CD4-positive, alpha-beta T cell treated with Interleukin-2 at 100 ng/mL for 4 hours (primary cell): ENCODE measurements around the gene UNKL.
A peak's percentile ranks its signal among the peaks of the same experiment; 100 is the strongest.

ENCODE experiments used
- DNase-seq: peaks from one replicate; pipeline ENCODE4 v3.0.0-alpha.2; 2020; ENCODE audit warnings: low spot score

The UNKL gene, protein sequence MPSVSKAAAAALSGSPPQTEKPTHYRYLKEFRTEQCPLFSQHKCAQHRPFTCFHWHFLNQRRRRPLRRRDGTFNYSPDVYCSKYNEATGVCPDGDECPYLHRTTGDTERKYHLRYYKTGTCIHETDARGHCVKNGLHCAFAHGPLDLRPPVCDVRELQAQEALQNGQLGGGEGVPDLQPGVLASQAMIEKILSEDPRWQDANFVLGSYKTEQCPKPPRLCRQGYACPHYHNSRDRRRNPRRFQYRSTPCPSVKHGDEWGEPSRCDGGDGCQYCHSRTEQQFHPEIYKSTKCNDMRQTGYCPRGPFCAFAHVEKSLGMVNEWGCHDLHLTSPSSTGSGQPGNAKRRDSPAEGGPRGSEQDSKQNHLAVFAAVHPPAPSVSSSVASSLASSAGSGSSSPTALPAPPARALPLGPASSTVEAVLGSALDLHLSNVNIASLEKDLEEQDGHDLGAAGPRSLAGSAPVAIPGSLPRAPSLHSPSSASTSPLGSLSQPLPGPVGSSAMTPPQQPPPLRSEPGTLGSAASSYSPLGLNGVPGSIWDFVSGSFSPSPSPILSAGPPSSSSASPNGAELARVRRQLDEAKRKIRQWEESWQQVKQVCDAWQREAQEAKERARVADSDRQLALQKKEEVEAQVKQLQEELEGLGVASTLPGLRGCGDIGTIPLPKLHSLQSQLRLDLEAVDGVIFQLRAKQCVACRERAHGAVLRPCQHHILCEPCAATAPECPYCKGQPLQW

DNA sequence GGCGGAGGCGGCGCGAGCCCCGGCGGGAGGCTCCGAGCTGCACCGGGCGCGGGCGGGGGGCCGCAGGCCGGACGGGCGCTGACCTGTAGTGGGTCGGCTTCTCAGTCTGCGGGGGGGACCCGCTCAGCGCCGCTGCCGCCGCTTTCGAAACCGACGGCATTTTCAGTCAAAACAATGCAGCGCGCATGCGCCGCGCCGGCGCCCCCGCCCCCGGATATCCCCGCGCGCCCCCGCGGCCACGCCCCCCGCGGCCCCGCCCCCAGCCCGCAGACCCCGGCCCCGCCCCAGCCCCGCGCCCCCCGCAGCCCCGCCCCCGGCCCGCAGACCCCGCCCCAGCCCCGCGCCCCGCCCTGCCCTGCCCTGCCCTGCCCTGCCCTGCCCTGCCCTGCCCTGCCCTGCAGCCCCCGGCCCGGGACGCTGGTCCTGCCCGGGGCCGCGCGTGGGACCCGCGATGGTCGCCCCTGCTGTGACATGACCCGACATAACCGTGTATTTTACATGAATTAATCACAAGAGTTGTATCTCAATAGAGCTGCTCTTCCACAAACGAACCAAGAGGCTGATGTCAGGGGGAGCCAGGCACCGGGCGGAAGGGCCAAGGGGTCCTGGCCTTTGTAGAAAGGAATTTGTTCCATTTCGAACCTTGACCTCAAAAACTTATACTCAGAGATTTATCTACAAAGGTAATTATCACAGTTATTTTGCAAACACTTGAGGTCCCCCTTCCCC, at the start of gene UNKL:
Gene UNKL, minus strand, starts transcription at position 173 of the 729 bp plus-strand sequence. Its CDS starts 13 bp downstream, at position 160.
- peak; percentile 84 for DNase-seq

DNA sequence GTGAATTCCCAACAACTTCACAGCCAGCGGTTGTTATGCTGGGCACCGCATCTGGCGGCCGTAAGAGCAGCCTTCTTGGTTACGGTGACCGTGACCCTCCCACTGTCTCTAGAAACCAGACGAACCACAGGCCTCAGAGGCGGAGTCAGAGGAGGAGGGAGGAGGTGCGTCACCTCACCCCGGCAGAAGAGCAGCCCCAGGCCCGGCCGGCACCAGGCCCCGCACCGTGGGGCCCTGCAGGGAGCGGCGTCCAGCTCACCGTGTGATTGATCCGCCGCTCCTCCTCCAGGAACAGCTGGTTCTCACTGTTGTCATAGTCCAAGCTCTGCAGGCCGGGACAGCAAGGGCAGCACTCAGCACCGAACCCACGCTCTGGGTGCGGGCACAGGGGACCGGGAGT, 46.6 kb upstream of the UNKL start:
- no peak for DNase-seq

DNA sequence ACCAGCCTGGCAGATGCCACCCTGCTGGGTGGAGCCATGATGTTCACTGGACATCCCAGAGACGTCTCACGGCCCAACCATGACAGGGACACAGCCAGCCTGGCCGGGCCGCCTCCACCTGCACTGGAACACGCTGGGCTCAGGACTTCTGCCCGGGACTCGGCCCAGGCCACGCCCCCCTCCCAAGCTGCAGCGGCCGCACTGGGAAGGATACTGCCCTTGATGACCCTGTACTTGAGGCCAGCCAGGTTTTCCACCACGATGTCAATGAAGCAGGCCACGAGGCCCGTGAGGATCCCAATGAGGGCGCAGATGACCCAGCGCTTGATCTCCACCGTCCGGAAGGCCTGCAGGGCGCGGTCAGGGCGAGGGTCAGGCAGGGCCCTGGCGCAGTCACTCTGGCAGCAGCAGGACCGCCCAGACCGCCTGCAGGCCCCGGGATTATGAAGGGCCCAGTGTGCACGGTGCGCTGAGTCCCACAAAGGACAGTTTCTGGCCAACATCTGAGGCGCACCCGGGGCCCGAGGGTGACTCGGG, 46.2 kb upstream of the UNKL start:
- no peak for DNase-seq

DNA sequence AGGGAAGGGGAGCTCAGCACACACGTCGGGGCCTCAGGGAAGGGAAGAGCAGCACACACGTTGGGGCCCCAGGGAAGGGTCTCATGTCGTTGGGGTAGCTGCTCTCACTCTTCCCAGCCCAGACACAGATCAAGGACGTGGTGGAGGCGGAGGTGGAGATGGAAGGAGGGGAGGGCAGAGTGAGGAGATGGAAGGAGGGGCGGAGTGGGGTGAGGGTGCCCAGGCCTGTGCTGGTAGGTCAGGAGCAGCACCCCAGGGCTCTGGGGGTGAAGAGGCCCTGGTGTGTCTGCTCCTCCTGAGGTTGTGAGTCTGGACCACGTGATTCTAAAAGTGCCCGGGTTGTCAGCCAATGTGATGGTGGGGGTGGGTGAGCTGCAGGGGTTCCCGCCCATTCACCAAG, 45.5 kb upstream of the UNKL start:
- no peak for DNase-seq

DNA sequence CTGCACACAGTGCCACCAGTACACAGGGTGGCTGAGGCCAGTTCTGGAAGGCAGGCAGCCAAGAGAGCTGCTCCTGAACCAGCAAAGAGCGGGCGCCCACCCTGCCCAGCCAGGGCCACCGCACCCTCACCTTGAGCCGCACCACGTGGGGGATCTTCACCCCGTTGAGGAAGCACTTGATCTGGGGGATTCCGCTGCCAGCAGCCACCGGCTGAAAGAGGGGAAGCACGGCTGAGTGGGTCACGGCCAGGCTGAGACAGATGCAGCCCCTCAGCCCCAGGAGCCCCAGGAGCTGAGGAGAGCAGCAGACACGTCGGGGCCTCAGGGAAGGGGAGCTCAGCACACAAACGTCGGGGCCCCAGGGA, 44.5 kb upstream of the UNKL start:
- DNase-seq = no peak

DNA sequence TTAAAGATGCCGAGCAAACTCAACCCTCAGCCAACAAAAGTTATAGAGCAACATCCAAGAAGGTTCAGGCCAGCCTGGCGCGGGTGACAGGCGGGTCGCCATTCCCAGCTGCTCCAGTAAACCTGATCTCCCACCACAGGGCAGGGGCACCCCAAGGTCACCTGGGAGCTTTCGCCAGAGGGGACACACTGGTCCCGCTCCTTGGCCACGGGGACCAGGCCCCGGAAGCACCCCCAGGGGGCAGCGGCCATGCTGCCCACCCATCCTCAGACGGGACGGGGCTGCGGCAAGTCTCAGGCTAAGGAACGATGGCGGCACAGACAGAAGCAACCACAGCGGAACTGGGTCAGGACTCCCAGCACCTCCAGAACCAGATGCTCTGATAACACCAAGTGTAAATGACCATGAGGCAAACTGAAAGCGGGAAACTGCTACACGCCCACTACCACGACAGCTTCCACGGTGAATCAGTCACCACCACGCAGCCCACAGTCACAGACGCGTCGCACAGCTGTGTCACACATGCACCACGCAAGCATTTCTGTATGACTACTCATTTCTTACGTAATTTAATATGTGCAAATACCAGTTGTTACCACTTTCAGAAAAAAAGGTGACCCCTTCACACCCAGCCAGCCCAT, 44.0 kb upstream of the UNKL start:
- DNase-seq = no peak

DNA sequence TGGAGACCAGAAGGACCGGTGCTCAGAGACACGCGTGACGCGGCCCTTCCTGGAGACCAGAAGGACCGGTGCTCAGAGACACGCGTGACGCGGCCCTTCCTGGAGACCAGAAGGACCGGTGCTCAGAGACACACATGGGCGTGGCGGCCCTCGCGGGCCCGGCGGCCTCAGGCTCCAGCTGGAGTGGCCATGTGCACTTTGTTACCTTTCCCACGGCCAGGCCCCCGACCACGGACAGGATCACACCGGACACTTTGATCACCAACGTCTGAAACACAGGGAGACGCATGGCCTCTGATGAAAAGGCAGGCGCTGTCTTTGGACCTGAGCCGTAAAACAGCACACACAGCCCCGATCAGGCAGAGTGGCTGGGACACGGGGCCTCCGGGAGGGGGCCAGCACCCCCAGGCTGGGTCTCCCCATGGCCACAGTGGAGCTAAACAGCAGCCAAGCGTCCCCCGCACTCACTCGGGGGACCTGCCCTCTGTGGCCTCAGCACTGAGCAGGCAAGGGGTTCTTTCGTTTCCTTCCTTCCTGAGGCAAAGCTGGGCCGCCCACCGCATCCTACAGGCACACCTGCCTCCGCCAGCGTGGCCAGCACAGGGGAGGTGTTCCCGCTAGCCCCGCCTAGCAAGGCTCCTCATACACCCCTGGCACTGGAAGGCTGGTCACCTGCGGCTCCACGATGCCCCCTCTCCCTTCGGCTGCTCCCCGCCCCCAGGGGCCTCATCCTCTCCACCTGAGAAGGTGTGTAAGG, 43.2 kb upstream of the UNKL start:
- no peak for DNase-seq

DNA sequence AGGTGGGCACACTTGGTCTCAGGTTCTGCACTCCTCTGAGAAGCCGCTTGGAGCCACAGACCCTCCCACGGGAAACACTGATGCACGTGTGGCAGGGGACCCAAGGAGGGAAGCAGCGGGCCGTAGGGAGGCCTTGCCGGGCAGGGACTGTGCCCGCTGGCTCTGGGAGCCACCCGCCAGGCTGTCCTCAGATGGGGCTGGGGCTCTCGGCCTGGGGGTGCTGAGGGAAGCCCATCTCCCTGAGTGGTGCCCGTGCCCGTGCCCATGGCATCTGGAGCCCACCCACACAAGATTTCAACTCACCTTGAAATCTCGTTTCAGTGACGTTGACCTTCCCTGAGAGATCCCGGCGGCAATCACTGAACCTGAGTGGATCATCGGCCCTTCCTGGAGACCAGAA, 42.4 kb upstream of the UNKL start:
- no peak for DNase-seq

DNA sequence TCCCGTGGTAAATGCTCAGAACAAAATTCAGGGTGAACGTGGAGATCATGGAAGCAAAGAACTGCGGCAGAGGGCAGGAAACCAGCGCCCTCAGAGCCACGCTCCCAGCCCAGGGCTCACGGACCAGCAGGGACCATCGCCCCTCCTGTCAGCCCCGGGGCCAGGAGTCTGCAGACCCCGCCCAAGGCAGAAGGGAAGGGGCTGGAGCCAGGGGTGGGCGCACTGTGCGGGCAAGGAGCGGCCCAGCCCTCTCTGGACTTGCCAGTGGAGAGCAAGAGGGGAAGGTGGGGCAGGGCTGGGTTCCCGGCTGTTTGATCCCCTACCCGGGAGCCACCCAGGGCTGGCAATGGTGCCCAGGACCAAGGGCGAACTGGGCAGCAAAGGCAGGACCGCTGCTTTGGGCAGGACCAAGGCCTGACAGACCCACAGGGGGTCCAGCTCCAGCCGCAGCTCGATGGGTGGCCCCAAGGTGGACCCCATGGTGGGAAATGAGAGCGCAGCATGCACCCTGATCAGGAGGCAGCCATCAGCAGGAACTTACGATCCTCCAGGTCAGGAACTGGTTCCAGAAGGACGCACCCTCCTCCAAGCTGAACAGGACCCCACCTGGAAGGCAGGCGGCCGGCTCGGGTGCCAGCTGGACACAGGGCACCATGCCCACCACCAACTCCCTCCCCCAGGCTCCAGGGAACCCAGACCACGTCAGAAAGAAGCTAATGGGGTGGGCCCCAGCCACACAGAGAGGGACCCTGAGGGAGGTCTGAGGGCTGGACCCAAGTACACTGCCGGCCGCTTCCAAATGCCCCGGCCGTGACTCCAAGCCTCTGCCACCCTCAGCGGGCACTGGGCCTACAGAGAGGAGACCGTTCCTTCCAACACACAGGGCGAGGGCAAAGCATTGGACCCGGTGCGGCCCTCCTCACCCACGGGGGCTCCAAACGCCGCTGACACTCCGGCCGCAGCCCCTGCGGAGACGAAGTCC, 41.0 kb upstream of the UNKL start:
- DNase-seq = no peak

DNA sequence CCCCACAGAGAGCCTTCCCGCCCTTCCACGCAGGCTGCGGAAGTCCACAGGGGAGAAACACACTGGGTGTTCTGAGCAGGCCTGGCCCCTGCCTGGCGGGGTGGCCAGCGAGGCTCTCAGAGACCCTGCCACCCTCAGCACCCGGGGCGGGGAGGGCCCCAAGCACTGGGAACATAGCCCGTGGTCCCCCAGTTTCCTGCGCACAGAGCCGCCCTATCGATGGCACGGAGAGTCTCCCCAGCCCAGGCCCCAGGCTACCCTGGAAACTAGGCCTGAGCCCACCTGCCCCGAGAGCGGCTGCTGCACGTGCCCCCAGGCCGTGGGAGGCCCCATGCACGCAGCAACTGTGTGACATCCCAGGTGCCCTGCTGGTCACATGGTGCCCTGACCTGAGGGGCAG, 40.1 kb upstream of the UNKL start:
- no peak for DNase-seq

DNA sequence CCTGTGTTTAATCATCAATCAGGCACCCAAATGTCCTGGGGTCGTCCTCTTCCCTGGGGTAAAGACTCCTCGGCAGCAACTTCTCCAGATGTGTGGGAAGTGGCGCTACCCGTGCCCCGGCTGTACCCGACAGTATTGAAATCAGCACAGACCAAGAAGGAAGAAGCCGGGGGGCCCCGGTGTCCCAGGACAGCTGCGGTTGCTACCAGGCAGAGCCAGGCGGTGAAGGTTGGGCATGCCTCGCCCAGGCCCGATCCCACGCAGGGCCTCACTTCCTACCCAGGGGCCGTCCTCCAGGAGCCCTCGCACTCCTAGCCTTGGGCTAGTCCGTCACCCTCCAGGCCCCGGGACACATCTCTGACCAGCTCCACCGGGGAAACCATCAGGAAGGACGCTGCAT, 38.8 kb upstream of the UNKL start:
- no peak for DNase-seq

DNA sequence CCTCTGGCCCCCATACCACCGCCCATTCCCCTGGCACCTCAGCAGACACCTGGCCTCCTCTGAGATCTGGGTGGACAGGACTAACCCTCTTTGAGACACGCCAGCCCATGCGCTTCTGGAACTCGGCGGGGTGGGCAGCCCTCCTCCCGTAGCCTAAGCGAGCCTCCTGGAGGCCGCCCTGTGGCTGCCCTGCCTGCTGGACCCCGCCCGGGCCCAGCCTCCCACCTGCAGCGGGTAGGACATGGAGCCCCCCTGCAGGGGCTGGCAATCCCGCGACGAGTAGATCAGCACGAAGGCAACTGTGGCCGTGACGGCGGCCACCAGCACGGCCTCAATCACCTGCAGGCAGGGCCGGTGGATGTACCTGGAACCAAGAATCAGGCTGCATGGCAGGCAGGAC, 38.0 kb upstream of the UNKL start:
- DNase-seq = no peak

DNA sequence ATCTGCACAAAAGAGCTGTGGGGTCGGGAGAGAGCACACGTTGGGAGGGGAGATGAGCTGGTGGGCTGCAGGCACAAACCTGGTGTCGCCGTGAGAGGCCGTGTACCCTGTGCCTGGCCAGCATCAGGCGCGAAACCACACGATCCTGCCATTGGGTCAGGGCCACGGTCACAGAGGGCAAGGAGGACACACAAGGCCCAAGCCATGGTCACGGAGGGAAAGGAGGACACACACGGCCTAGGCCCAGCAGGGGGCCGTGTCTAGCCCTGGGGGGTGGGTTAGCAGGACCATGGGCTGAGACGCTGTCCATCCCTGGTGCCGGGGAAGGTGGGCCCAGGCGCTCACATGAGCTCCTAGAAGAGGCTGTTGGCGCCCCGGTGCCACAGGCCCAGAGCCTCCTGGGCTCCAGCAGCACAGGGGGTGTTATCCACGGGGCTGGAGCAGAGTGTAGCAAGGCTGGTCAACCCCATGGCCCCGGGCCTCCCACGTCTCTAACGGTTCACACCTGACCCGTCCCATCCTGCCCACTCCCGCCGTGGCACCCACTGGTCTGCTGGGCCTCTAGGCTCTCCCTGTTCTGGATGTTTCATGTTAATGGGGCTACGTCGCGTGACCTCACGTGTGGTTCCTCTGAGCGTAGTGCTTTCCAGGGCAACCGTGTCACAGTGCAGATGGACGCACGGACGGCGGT, 37.3 kb upstream of the UNKL start:
- DNase-seq = no peak

DNA sequence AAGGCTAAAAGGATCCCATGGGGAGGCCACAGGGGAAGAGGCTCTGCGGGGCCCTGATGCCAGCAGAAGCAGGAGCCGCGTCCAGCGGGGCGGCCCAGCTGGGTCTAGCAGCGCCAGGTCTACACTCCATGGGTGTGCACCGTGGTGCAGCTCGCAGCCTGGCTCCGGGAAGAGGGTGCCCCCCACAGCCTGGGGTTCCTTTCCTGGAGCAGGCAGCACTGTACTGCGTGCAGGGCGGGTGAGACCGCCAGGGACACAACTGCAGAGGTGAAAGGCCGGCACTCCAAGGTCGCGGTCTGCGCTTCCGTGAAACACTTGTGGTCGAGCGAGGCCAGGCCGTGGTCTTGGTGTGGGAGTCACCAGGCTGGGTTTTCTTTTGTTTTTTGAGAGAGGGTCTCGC, 36.3 kb upstream of the UNKL start:
- no peak for DNase-seq

DNA sequence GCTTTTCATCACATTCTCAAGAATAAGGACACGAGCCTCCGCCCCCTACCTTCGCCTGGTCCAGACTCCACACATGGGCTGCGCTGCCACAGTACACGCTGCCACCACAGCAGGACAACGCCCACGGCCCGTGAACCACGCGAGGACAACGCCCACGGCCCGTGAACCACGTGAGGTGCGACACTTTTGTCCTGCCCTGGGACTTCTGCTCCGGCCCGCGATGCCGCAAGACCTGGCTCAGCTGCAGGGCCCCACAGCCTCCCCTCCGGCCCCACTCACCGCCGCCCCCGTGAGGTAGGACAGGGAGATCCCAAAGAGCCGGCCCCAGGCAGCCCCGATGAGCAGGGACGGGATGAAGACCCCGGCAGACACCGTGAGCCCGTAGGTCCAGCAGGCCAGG, 35.7 kb upstream of the UNKL start:
- DNase-seq = no peak

DNA sequence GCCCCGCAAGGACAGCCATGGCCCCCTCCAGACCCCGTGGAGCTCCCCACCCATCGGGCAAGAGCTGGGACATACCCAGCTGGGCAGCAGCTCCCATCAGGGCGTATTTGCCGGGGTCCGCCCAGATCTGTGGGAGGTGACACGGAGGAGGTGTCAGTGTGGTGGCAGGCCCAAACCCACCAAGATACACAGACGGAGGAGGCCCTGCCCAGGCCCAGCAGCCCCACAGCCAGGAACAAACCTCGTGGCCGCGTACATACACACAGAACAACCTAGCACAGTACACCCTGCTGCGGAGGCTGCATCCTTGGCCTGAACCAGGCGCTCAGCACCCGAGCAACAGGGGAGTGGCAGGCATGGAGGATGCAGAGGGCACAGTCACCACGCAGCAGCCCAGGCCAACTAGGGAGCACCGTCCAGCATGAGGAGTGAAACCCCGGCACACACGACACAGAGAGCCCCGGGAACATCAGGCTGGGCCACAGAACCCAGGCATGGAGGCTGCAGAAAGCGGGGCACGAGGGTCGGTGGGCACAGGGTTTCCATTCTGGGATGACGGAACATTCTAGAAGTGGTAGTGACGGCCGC, 34.8 kb upstream of the UNKL start:
- no peak for DNase-seq

DNA sequence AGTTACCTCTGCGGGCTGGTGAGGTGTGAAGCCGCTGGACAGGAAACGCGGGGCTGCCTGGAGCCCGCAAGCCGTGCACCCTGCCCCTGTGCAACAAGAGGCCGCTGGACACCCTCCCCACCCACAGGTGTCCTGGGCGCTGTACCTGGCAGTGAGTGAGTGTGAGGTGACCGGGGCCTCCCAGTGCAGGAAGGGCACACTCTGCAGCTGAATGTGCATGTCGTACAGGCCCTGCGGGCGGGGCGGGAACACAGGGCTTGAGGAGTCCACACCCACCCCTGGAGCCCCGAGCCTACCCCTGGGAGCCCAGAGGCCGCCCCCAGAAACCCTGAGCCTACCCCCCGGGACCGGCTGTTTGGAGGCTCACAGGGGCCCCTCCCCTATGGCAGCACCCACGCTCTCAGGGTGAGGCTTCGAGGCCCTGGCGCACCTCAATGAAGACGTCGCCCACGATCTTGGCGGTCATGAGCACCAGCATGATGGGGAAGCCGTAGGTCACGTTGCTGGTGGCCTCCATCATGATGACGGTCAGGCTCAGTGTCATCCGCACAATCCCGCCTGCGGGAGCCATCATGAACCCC, 34.1 kb upstream of the UNKL start:
- no peak for DNase-seq

DNA sequence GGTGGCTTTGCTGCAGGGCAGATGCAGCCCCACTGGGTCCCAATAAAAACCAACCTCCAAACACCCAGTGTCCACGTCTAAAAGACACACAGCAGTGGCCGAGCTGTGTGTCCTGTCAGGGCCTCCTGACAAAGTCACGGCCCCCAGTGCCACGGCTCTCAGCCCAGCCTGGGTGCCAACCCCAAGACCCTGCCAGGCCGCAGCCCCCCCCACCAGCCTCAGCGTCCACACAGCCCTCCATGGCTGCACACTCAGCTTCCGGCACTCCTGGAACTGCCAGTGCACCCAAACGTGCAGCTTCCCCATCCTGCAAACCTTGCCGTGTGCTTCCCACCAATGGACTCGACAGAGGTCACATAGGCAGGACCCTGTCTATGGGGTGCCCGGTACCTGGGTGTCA, 33.5 kb upstream of the UNKL start:
- DNase-seq = no peak
